Pericardium fibroblast (primary cell): ENCODE measurements around the gene NAALADL2. TPM values are rescaled to one million over a fixed set of nuclear protein-coding genes. Genes with fewer than 3 reads are reported as not detected.

Source experiments
- total RNA-seq: library from RNA; depleted of rRNA; stranded (reverse); fragments of >200 nt; gene quantifications from 2 replicates; pipeline ENCODE4 v1.2.3, GENCODE V29; 2015

Gene NAALADL2
- 2.6 and 13.0 TPM in 2 replicates for total RNA-seq

GRCh38 chr3:174859114-174859735, at the start of gene NAALADL2:
NAALADL2 (plus strand) TSS chr3:174859334.

